ENCODE measurements around the gene NRXN3.

DNA sequence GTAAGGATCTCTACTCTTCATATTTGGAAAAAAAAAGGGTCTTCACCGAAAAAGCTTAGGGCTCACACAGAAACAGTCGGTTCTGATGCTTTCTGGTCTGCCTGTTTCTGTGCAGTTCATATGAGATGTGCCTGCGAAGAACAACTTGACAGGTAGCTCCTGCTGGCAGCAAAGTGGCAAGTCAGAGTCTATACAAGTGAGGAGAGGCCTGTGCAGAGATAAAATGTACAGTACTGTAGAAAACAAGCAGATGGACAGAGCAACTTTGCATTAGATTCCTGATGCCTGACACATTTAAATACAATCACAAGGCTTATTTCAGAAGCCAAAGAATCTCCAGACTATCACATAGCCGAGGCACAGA lies 1105.1 kb downstream of the NRXN3 start:
- TF ChIP-seq ZNF561 (tag by site-specific recombination; IDR thresholded peaks at IDR 0.05; ENCODE audit: borderline replicate concordance) (no peak), ZNF132 (tag by site-specific recombination; IDR thresholded peaks at IDR 0.05; ENCODE audit: borderline replicate concordance) (no peak)
- TF ChIP-seq, protein P1, sequence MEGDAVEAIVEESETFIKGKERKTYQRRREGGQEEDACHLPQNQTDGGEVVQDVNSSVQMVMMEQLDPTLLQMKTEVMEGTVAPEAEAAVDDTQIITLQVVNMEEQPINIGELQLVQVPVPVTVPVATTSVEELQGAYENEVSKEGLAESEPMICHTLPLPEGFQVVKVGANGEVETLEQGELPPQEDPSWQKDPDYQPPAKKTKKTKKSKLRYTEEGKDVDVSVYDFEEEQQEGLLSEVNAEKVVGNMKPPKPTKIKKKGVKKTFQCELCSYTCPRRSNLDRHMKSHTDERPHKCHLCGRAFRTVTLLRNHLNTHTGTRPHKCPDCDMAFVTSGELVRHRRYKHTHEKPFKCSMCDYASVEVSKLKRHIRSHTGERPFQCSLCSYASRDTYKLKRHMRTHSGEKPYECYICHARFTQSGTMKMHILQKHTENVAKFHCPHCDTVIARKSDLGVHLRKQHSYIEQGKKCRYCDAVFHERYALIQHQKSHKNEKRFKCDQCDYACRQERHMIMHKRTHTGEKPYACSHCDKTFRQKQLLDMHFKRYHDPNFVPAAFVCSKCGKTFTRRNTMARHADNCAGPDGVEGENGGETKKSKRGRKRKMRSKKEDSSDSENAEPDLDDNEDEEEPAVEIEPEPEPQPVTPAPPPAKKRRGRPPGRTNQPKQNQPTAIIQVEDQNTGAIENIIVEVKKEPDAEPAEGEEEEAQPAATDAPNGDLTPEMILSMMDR (tag by site-specific recombination; IDR thresholded peaks at IDR 0.05): no peak
- TF ChIP-seq, protein P2, sequence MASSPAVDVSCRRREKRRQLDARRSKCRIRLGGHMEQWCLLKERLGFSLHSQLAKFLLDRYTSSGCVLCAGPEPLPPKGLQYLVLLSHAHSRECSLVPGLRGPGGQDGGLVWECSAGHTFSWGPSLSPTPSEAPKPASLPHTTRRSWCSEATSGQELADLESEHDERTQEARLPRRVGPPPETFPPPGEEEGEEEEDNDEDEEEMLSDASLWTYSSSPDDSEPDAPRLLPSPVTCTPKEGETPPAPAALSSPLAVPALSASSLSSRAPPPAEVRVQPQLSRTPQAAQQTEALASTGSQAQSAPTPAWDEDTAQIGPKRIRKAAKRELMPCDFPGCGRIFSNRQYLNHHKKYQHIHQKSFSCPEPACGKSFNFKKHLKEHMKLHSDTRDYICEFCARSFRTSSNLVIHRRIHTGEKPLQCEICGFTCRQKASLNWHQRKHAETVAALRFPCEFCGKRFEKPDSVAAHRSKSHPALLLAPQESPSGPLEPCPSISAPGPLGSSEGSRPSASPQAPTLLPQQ (tag by site-specific recombination; IDR thresholded peaks at IDR 0.05): no peak
